ENCODE results near the gene MTF2. TPM values are rescaled to one million over a fixed set of nuclear protein-coding genes. Genes with fewer than 3 reads are reported as not detected.

Gene MTF2
- total and polyA plus RNA-seq, 10 donors = 16.4 to 50.5 (median 39.5) TPM

DNA sequence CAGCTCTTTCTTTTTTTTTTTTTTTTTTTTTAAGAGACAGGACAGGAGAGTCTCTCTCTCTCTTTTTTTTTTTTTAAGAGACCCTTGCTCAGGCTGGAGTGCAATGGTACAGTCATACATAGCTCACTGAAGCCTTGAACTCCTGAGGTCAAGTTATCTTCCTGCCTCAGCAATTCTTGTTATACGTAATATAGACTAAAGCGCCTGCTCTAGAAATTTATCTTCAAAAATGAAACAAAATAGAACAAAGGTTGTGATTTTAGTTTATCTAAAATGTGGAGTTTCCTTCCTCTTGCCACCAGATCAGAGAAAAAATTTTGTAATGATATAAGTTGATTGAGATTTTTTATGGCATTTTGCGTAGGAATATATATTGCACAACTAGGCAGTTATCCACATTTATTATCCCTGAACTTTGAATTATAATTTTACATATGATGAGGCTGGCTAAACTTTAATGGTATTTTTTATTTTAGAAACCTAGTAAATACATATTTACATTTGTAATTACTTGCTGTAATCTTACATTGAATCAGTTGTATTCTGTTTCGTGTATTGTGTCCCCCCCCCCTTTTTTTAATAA lies 44.2 kb downstream of the MTF2 start:
- H3K4me1 ChIP-seq = peaks cover 0 to 11% (median 0%) of the 10 kb centered on the region in 6 donors
- H3K4me3 ChIP-seq = no peak overlapping the region
- WGBS, 5 donors = 68 to 81% (median 74%) methylated on average over 4 of the region's 4 CpGs
- no peaks in the 10 kb centered on the region for H3K27me3 ChIP-seq (replicated peaks in 1 of 7)
- H3K9me3 ChIP-seq = no peaks in the 10 kb centered on the region
- intact Hi-C loops (cut with DNase I; ENCODE audit: low total_unique reads) = no loop called here
- H3K27ac ChIP-seq = peak overlapping the region in 1 of 8 donors; percentile 27
- TF ChIP-seq, protein P1, sequence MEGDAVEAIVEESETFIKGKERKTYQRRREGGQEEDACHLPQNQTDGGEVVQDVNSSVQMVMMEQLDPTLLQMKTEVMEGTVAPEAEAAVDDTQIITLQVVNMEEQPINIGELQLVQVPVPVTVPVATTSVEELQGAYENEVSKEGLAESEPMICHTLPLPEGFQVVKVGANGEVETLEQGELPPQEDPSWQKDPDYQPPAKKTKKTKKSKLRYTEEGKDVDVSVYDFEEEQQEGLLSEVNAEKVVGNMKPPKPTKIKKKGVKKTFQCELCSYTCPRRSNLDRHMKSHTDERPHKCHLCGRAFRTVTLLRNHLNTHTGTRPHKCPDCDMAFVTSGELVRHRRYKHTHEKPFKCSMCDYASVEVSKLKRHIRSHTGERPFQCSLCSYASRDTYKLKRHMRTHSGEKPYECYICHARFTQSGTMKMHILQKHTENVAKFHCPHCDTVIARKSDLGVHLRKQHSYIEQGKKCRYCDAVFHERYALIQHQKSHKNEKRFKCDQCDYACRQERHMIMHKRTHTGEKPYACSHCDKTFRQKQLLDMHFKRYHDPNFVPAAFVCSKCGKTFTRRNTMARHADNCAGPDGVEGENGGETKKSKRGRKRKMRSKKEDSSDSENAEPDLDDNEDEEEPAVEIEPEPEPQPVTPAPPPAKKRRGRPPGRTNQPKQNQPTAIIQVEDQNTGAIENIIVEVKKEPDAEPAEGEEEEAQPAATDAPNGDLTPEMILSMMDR (IDR thresholded peaks at IDR 0.05 in 8 of 11, conservative IDR thresholded peaks at IDR 0.05 in 3 of 11) = no peak
- TF ChIP-seq POLR2A (IDR thresholded peaks at IDR 0.05) (no peak), POLR2AphosphoS5 (IDR thresholded peaks at IDR 0.05) (no peak)
- peaks cover 0 to 56% (median 21%) of the 10 kb centered on the region in 6 donors for H3K36me3 ChIP-seq
- no peak for DNase-seq

DNA sequence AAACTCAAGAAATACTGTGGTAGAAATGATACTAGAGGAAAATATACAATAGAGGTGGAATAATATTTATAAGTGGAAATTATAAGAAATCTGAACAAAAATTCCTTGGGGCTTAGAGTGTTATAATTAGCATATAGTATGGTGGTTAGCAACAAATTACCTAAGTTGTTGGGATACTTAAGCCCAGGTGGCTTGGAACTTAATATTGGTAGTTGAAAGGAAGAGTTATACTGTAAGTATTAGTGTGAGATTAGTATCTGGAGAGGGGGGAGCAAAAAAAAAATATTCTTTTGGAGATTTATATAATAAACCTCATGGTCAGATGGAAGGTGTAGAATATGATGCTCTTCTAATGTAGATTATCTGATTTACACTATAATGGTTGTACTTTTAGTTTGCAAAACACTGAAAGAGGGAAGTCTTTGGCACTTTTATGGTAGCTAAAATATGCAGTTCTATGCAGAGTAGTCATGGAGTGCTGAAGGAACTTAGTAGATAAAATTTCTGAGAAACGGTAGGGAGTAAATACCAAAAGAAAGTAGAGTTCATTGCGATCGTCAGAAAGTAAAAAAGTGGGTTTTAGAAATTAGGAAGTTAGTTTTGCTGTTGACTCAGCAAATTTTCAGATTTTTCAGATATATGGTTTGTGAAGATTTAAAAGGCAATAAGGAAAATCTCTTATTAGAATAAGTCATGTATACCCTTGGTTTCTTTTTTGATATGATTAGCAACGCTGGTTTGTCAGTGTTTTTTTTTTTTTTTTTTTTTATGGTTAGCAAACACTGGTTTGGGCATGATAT lies 45.7 kb downstream of the MTF2 start:
- peaks cover 0 to 11% (median 0%) of the 10 kb centered on the region in 6 donors for H3K4me1 ChIP-seq
- H3K9me3 ChIP-seq = no peaks in the 10 kb centered on the region
- no peak for TF ChIP-seq POLR2AphosphoS5 (IDR thresholded peaks at IDR 0.05)
- TF ChIP-seq, protein P1 (IDR thresholded peaks at IDR 0.05 in 8 of 11, conservative IDR thresholded peaks at IDR 0.05 in 3 of 11) = no peak
- TF ChIP-seq POLR2A (IDR thresholded peaks at IDR 0.05) = no peak
- no peak for DNase-seq
- 53 to 70% (median 61%) methylated on average over 4 of the region's 4 CpGs for WGBS, 5 donors
- H3K4me3 ChIP-seq = no peak overlapping the region
- peaks cover 0 to 56% (median 10%) of the 10 kb centered on the region in 6 donors for H3K36me3 ChIP-seq
- intact Hi-C loops (cut with DNase I; ENCODE audit: low total_unique reads) = no loop called here
- H3K27ac ChIP-seq = no peak overlapping the region
- no peaks in the 10 kb centered on the region for H3K27me3 ChIP-seq (replicated peaks in 1 of 7)

DNA sequence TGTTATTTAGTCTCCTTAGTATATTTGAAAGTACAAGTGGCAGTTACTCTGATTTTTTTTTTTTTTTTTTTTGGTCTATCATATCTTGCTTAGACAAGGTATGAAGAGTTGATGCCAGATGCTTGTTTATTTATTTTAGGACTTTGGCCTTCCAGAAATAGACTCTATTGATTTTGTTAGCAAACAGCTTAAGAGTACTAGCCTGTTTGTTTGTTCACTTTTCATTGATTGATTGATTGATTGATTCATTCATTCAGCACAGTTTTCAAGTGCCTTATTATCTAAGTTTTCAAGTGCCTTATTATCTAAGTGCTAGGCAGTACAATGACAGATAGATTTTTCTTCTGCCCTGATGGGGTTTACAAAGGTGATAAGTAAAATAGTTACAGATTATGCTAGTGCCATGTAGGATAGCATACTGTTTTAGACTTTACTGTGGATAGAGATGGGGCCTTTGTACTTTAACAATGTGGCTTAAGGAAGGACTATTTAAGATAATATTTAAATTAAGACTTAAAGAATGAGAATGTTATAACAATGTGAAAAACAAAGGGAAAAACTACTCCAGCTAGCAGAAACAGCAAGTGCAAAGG lies 50.5 kb downstream of the MTF2 start:
- H3K4me3 ChIP-seq = no peak overlapping the region
- no peaks in the 10 kb centered on the region for H3K27me3 ChIP-seq (replicated peaks in 1 of 7)
- H3K36me3 ChIP-seq = peaks cover 0 to 78% (median 28%) of the 10 kb centered on the region in 6 donors
- no peak overlapping the region for H3K27ac ChIP-seq
- intact Hi-C loops (cut with DNase I; ENCODE audit: low total_unique reads) = no loop called here
- TF ChIP-seq POLR2A (IDR thresholded peaks at IDR 0.05) = no peak
- TF ChIP-seq POLR2AphosphoS5 (IDR thresholded peaks at IDR 0.05) = no peak
- TF ChIP-seq, protein P1 (IDR thresholded peaks at IDR 0.05 in 8 of 11, conservative IDR thresholded peaks at IDR 0.05 in 3 of 11) = no peak
- no peaks in the 10 kb centered on the region for H3K9me3 ChIP-seq
- peaks cover 0 to 3% (median 0%) of the 10 kb centered on the region in 6 donors for H3K4me1 ChIP-seq
- DNase-seq = no peak

DNA sequence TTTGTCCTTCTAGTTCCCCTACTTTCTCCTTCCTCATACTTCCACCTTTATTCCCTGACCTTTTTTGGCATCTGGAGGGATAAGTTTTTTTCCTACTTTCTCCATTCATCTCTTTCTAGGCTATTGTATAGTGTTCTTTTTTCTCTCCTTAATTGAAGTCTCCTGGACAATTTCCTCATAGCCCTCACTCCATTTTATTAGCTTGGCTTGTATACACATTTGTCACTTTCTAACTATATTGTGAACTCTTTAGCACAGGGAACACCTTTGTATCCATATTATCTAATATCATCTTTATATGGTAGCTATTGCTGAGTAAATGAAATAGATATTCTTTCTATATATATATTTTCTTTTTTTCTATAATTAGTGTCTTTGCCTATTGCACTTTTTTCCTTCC lies 53.6 kb downstream of the MTF2 start:
- Histone ChIP-seq H3K36me3 (peaks cover 0 to 99% (median 54%) of the 10 kb centered on the region in 6 donors), H3K27me3 (replicated peaks in 1 of 7) (no peaks in the 10 kb centered on the region), H3K4me3 (no peak overlapping the region), H3K4me1 (no peaks in the 10 kb centered on the region), H3K27ac (no peak overlapping the region), H3K9me3 (no peaks in the 10 kb centered on the region)
- no peak for DNase-seq
- intact Hi-C loops (cut with DNase I; ENCODE audit: low total_unique reads) = no loop called here
- TF ChIP-seq POLR2A (IDR thresholded peaks at IDR 0.05) (no peak), POLR2AphosphoS5 (IDR thresholded peaks at IDR 0.05) (no peak)
- TF ChIP-seq, protein P1 (IDR thresholded peaks at IDR 0.05 in 8 of 11, conservative IDR thresholded peaks at IDR 0.05 in 3 of 11) = no peak
